GM23338 (cell line): ENCODE results near the gene BEGAIN. TPM values are rescaled to one million over a fixed set of nuclear protein-coding genes. Genes with fewer than 3 reads are reported as not detected.

ENCODE experiments used
- ATAC-seq: fragments of 200-7000 bp; cut with Tn5 transposase; 3 replicates; pipeline ENCODE4 v1.9.1; 2020
- DNase-seq: peaks from one replicate; pipeline ENCODE4 v3.0.0-alpha.2; 2015; ENCODE audit warnings: low spot score
- H2AFZ ChIP-seq: fragments of 200-600 bp; sonication (generic); 2 replicates; pipeline ENCODE4 v1.8.0; 2016; ENCODE audit warnings: antibody characterized with exemption, mild to moderate bottlenecking, moderate library complexity
- H3F3A ChIP-seq: fragments of 200-600 bp; sonication (generic); replicated peaks from 2 replicates; pipeline ENCODE4 v1.8.0; 2017; ENCODE audit warnings: antibody characterized with exemption, mixed run types, low read depth
- H3K27ac ChIP-seq: fragments of 200-600 bp; sonication (generic); 2 replicates; pipeline ENCODE4 v1.6.1; 2016; ENCODE audit warnings: low read depth
- H3K27me3 ChIP-seq: fragments of 200-600 bp; sonication (generic); 2 replicates; pipeline ENCODE4 v1.8.0; 2016; ENCODE audit warnings: mild to moderate bottlenecking, mixed run types, moderate library complexity; ENCODE audit not compliant: insufficient read depth
- H3K36me3 ChIP-seq: fragments of 200-600 bp; sonication (generic); 2 replicates; pipeline ENCODE4 v1.8.0; 2016; ENCODE audit warnings: mild to moderate bottlenecking; ENCODE audit not compliant: insufficient read depth
- H3K4me1 ChIP-seq: fragments of 200-600 bp; sonication (generic); 2 replicates; pipeline ENCODE4 v1.8.0; 2016; ENCODE audit warnings: mild to moderate bottlenecking, moderate library complexity; ENCODE audit not compliant: insufficient read depth
- H3K4me2 ChIP-seq: fragments of 200-600 bp; sonication (generic); 2 replicates; pipeline ENCODE4 v1.7.1; 2017; ENCODE audit warnings: mixed run types
- H3K4me3 ChIP-seq: fragments of 200-600 bp; sonication (generic); 2 replicates; pipeline ENCODE4 v1.6.1; 2016; ENCODE audit warnings: mixed run types
- H3K79me2 ChIP-seq: fragments of 200-600 bp; sonication (generic); replicated peaks from 2 replicates; pipeline ENCODE4 v1.8.0; 2017; ENCODE audit warnings: mild to moderate bottlenecking; ENCODE audit not compliant: insufficient read depth
- H3K9me2 ChIP-seq: fragments of 200-600 bp; sonication (generic); 2 replicates; pipeline ENCODE4 v1.8.0; 2017; ENCODE audit not compliant: insufficient read depth
- H4K20me1 ChIP-seq: fragments of 200-600 bp; sonication (generic); replicated peaks from 2 replicates; pipeline ENCODE4 v1.8.0; 2017; ENCODE audit warnings: mild to moderate bottlenecking; ENCODE audit not compliant: insufficient read depth
- H3K27ac Mint-ChIP-seq: 2 replicates; pipeline ENCODE4 v1.8.0; 2020; ENCODE audit warnings: inconsistent platforms, mild to moderate bottlenecking, moderate library complexity, mixed read lengths
- H3K27me3 Mint-ChIP-seq: 3 replicates; pipeline ENCODE4 v1.8.0; 2022; ENCODE audit warnings: low read depth, mild to moderate bottlenecking, moderate library complexity, mixed read lengths, inconsistent platforms; ENCODE audit not compliant: insufficient read depth, poor library complexity
- H3K36me3 Mint-ChIP-seq: 3 replicates; pipeline ENCODE4 v1.8.0; 2021; ENCODE audit warnings: low read depth, mild to moderate bottlenecking, inconsistent platforms, moderate library complexity, mixed read lengths
- H3K4me1 Mint-ChIP-seq: 3 replicates; pipeline ENCODE4 v1.8.0; 2020; ENCODE audit warnings: mild to moderate bottlenecking, inconsistent platforms, mixed read lengths
- H3K4me3 Mint-ChIP-seq: 3 replicates; pipeline ENCODE4 v1.8.0; 2021; ENCODE audit warnings: moderate library complexity, mild to moderate bottlenecking, inconsistent platforms, mixed read lengths
- H3K9me3 Mint-ChIP-seq: 3 replicates; pipeline ENCODE4 v1.8.0; 2020; ENCODE audit warnings: moderate library complexity, mild to moderate bottlenecking, inconsistent platforms, mixed read lengths
- CREB1 ChIP-seq: fragments of 250-450 bp; sonication (Bioruptor Pico); IDR thresholded peaks from 2 replicates; pipeline ENCODE4 v1.5.0; 2020; ENCODE audit warnings: low read depth, mild to moderate bottlenecking, moderate library complexity
- CTCF ChIP-seq, 2 experiments: fragments of 200-600 bp in 1 of 2; sonication (generic) in 1 of 2; conservative IDR thresholded peaks; 2 replicates each; pipeline versions ENCODE4 v1.5.1 to v1.6.1; 2016 to 2017; ENCODE audit warnings: antibody characterized with exemption in 2 of 2, low read depth in 2 of 2, mild to moderate bottlenecking in 2 of 2, moderate library complexity in 1 of 2
- ETS1 ChIP-seq: IDR thresholded peaks from 2 replicates; pipeline ENCODE4 v1.6.1; 2016; ENCODE audit warnings: antibody characterized with exemption
- EZH2 ChIP-seq: fragments of 200-600 bp; sonication (generic); IDR thresholded peaks from one replicate; pipeline ENCODE4 v1.8.0; 2017; ENCODE audit warnings: antibody characterized with exemption, mild to moderate bottlenecking, low read depth; ENCODE audit not compliant: unreplicated experiment
- EZH2phosphoT487 ChIP-seq: fragments of 200-600 bp; sonication (generic); IDR thresholded peaks from one replicate; pipeline ENCODE4 v1.8.1; 2018; ENCODE audit warnings: antibody characterized with exemption; ENCODE audit not compliant: unreplicated experiment
- JUNB ChIP-seq: IDR thresholded peaks from one replicate; pipeline ENCODE4 v1.6.1; 2016; ENCODE audit warnings: antibody characterized with exemption; ENCODE audit not compliant: unreplicated experiment
- POLR2AphosphoS5 ChIP-seq: IDR thresholded peaks from 2 replicates; pipeline ENCODE4 v1.6.1; 2016; ENCODE audit warnings: antibody characterized with exemption, low read depth
- STAT1 ChIP-seq: IDR thresholded peaks from one replicate; pipeline ENCODE4 v1.6.1; 2016; ENCODE audit warnings: antibody characterized with exemption; ENCODE audit not compliant: unreplicated experiment
- ZNF114 ChIP-seq: fragments of 250-450 bp; sonication (Bioruptor Pico); IDR thresholded peaks from 2 replicates; pipeline ENCODE4 v1.5.0; 2020; ENCODE audit warnings: mild to moderate bottlenecking, moderate library complexity
- ZNF331 ChIP-seq: fragments of 250-450 bp; sonication (Bioruptor Pico); IDR thresholded peaks from 2 replicates; pipeline ENCODE4 v1.5.0; 2020; ENCODE audit warnings: low read depth, mild to moderate bottlenecking, moderate library complexity
- ZNF462 ChIP-seq: fragments of 250-450 bp; sonication (Bioruptor Pico); IDR thresholded peaks from 2 replicates; pipeline ENCODE4 v1.5.0; 2020; ENCODE audit warnings: mild to moderate bottlenecking, moderate library complexity
- polyA plus RNA-seq: library from polyadenylated mRNA; unstranded; fragments of >200 nt; fragmentation: Nextera tagmentation; extraction: Ambion mirVana; gene quantifications from 2 replicates; pipeline ENCODE4 v1.2.1, GENCODE V29; 2016
- total RNA-seq: library from RNA; depleted of rRNA; stranded (reverse); fragments of >200 nt; shearing (Covaris generic); gene quantifications from 2 replicates; pipeline ENCODE4 v1.2.3, GENCODE V29; 2014

BEGAIN gene
- total and polyA plus RNA-seq, 2 experiments from 2014 or later: 0.60 to 2.4 TPM

- ATAC-seq (no peak), DNase-seq (no peak)
- H3K27ac ChIP-seq: no peak overlapping the region
- TF ChIP-seq EZH2: no peak
- no peaks in the 10 kb centered on the region for H3F3A ChIP-seq
- no peaks in the 10 kb centered on the region for H3K36me3 ChIP-seq
- H3K79me2 ChIP-seq: no peaks in the 10 kb centered on the region
- H2AFZ ChIP-seq: no peak overlapping the region
- H3K9me3 Mint-ChIP-seq: peaks cover 11% of the 10 kb centered on the region; the same call in 2 of the 3 replicates
- peaks cover 10% of the 10 kb centered on the region for H3K27me3 Mint-ChIP-seq
- H3K4me2 ChIP-seq: no peak overlapping the region
- no peak overlapping the region for H3K27ac Mint-ChIP-seq
- no peak overlapping the region for H3K4me3 ChIP-seq
- no peaks in the 10 kb centered on the region for H3K27me3 ChIP-seq
- H3K9me2 ChIP-seq: no peaks in the 10 kb centered on the region
- no peaks in the 10 kb centered on the region for H4K20me1 ChIP-seq
- no peak overlapping the region for H3K4me3 Mint-ChIP-seq
- H3K36me3 Mint-ChIP-seq: peaks cover 6% of the 10 kb centered on the region; the same call in 2 of the 3 replicates
- no peaks in the 10 kb centered on the region for H3K4me1 ChIP-seq
- peaks cover 6% of the 10 kb centered on the region for H3K4me1 Mint-ChIP-seq
Observed at GRCh38 chr14:100503251-100503650, 84.0 kb downstream of the BEGAIN start.

- H3K79me2 ChIP-seq: no peaks in the 10 kb centered on the region
- no peaks in the 10 kb centered on the region; the same call in 1 of the 2 replicates for H4K20me1 ChIP-seq
- Mint-ChIP-seq H3K36me3 (peaks cover 6% of the 10 kb centered on the region; the same call in 2 of the 3 replicates), H3K27me3 (peaks cover 11% of the 10 kb centered on the region), H3K4me1 (peaks cover 9% of the 10 kb centered on the region), H3K4me3 (no peak overlapping the region), H3K27ac (no peak overlapping the region), H3K9me3 (peaks cover 11% of the 10 kb centered on the region; the same call in 2 of the 3 replicates)
- H3K36me3 ChIP-seq: no peaks in the 10 kb centered on the region
- H3K27me3 ChIP-seq: no peaks in the 10 kb centered on the region
- H3K4me1 ChIP-seq: no peaks in the 10 kb centered on the region; the same call in 1 of the 2 replicates
- no peaks in the 10 kb centered on the region for H3F3A ChIP-seq
- ATAC-seq (no peak), DNase-seq (no peak)
- H2AFZ ChIP-seq: no peak overlapping the region
- no peak overlapping the region for H3K27ac ChIP-seq
- TF ChIP-seq ZNF114 (no peak), ETS1 (no peak), CREB1 (no peak), POLR2AphosphoS5 (no peak), ZNF462 (no peak), JUNB (no peak), STAT1 (no peak), CTCF (conservative IDR thresholded peaks at IDR 0.05; ENCODE audit: low read depth in 2 of 2) (no peak), ZNF331 (CRISPR knock-in tag) (no peak), EZH2phosphoT487 (no peak)
- H3K4me3 ChIP-seq: no peak overlapping the region
- no peaks in the 10 kb centered on the region for H3K9me2 ChIP-seq
- H3K4me2 ChIP-seq: no peak overlapping the region
Observed at GRCh38 chr14:100502622-100503220, 84.5 kb downstream of the BEGAIN start.
